ENCODE results near the gene PCTP. TPM values are rescaled to one million over a fixed set of nuclear protein-coding genes. Genes with fewer than 3 reads are reported as not detected.

Gene PCTP
- total and polyA plus RNA-seq, 4 experiments from 2014 or later, result 2.3 to 4.7 (median 3.0) TPM

DNA sequence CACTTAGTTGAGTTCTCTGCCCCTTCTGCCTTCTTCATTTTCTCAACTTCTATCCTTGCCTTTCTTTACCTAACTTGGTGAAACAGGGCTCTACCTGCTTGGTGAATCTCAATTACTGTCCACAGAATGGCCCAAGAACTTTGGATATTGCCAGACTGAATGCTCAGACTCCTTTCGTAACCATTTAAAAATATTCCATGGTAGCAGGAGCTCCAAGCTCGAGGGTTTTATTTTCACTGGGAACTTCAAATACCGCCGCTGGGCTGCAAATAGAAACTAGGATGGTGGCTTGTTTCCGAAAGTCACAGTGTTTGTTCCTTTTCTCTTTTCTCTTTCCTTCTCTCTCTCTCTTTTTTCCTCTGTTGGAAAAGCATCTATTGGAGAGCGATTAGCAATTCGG lies 41.4 kb upstream of the PCTP start:
- Histone ChIP-seq H3K4me3 (ENCODE audit: low read length in 2 of 2) (no peak overlapping the region), H3K9me3 (ENCODE audit: control insufficient read depth in 1 of 2, low read length in 2 of 2) (no peaks in the 10 kb centered on the region), H3K4me1 (ENCODE audit: insufficient read depth, low read length) (no peaks in the 10 kb centered on the region), H3K27me3 (ENCODE audit: insufficient read depth, low read length) (peaks cover 5% of the 10 kb centered on the region), H3K36me3 (ENCODE audit: insufficient read depth, low read length) (no peaks in the 10 kb centered on the region), H3K27ac (ENCODE audit: low read depth, low read length) (no peak overlapping the region)
- CTCF ChIA-PET (ENCODE audit: partially characterized antibody), result interaction anchor here (0.9 kb wide), 1 partner anchor 8 kb away, joined by 3 read pairs; no protein-coding TSS in a partner anchor
- POLR2A ChIA-PET (ENCODE audit: partially characterized antibody), result no interaction called here
- DNase-seq, result no peak
- Mint-ChIP-seq H3K4me1 (no peaks in the 10 kb centered on the region), H3K4me3 (no peak overlapping the region), H3K36me3 (no peaks in the 10 kb centered on the region), H3K27me3 (peaks cover 6 to 15% of the 10 kb centered on the region in 2 donors), H3K9me3 (no peaks in the 10 kb centered on the region), H3K27ac (no peak overlapping the region)
- intact Hi-C loops (cut with micrococcal nuclease), result no loop called here

DNA sequence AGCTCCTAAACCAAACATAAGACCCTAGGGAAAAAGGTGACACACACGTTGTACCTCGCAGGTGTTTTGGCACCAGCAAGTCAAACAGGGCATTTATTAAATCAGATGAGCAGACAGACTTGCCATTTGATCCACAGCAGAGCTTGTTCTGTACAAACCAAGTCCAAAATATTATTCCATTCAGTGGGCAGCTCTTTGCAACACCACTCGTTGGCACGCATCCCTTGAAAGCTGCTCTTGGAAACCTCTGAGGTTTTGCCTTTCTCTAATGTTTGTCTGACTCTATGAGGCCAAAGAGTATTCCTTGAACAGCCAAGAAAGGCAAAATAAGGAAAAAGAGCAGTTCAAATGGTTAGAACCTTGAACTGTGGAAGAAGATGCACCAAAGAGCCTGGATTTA lies 40.9 kb upstream of the PCTP start:
- no peak for DNase-seq
- Histone ChIP-seq H3K9me3 (ENCODE audit: control insufficient read depth in 1 of 2, low read length in 2 of 2) (no peaks in the 10 kb centered on the region), H3K36me3 (ENCODE audit: insufficient read depth, low read length) (no peaks in the 10 kb centered on the region), H3K4me3 (ENCODE audit: low read length in 2 of 2) (no peak overlapping the region), H3K27ac (ENCODE audit: low read depth, low read length) (no peak overlapping the region), H3K4me1 (ENCODE audit: insufficient read depth, low read length) (no peaks in the 10 kb centered on the region), H3K27me3 (ENCODE audit: insufficient read depth, low read length) (peaks cover 5% of the 10 kb centered on the region)
- Mint-ChIP-seq H3K4me1 (no peaks in the 10 kb centered on the region), H3K9me3 (no peaks in the 10 kb centered on the region), H3K27ac (no peak overlapping the region), H3K4me3 (no peak overlapping the region), H3K27me3 (peaks cover 4 to 16% of the 10 kb centered on the region in 2 donors), H3K36me3 (no peaks in the 10 kb centered on the region)
- intact Hi-C loops (cut with micrococcal nuclease), result no loop called here
- POLR2A ChIA-PET (ENCODE audit: partially characterized antibody), result no interaction called here
- CTCF ChIA-PET (ENCODE audit: partially characterized antibody), result interaction anchor here (0.9 kb wide), 1 partner anchor 8 kb away, joined by 3 read pairs; no protein-coding TSS in a partner anchor

DNA sequence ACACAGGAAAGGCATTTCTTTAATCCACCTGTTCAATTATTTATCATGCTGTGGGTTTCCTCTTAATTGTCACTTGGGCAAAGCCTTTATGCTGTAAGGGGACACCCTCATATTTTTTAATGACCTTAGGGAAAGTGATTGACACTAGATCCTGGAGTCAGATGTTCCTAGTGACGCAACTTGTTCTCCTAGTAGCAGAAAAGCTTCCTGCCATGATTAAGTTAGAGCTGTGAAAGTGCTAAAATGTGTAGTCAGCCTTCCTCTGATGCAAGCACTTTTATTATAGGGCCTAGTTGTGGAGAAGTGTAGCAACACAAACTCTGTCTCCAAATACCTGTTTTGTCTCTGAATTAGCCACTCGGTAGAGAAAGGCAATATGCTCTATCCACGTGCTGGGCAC lies 40.4 kb upstream of the PCTP start:
- Mint-ChIP-seq H3K4me1 (no peaks in the 10 kb centered on the region), H3K9me3 (no peaks in the 10 kb centered on the region), H3K27me3 (peaks cover 4 to 16% of the 10 kb centered on the region in 2 donors), H3K36me3 (no peaks in the 10 kb centered on the region), H3K27ac (no peak overlapping the region), H3K4me3 (no peak overlapping the region)
- H3K27ac ChIP-seq (ENCODE audit: low read depth, low read length), result no peak overlapping the region
- DNase-seq, result no peak
- H3K9me3 ChIP-seq (ENCODE audit: control insufficient read depth in 1 of 2, low read length in 2 of 2), result no peaks in the 10 kb centered on the region
- H3K27me3 ChIP-seq (ENCODE audit: insufficient read depth, low read length), result peaks cover 5% of the 10 kb centered on the region
- intact Hi-C loops (cut with micrococcal nuclease), result no loop called here
- ChIA-PET CTCF (ENCODE audit: partially characterized antibody) (no interaction called here), POLR2A (ENCODE audit: partially characterized antibody) (no interaction called here)
- H3K4me1 ChIP-seq (ENCODE audit: insufficient read depth, low read length), result no peaks in the 10 kb centered on the region
- H3K36me3 ChIP-seq (ENCODE audit: insufficient read depth, low read length), result no peaks in the 10 kb centered on the region
- no peak overlapping the region for H3K4me3 ChIP-seq (ENCODE audit: low read length in 2 of 2)

DNA sequence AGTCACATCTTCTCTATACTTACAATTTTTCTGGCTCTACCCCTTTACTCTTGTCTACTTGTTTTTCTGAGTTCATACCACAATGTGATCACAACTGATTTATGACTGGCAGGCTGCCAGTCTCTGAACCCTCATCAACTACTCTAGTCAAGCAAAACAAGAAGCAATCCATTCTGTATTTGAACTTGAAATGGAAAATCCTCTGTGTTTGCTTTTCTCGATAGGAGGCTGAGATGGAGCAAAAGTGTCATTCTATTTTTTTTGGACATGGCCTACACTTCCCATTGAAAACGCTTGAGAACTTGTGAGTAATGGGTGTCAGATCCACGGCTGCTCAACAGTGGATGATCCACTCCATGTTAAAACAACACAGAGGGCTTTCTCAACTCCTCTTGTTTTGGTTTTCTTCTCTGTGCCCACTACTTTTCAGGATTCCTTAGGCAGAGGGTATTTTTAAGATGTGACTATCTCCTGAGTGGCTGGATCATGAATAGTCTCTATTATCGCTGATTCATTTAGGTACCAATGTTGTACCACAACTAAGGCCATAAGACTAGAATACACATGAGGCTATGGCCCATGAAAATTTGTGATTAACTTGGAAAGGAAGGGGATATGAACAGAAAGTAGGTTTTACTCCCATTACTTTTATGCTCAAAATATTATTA lies 39.9 kb upstream of the PCTP start:
- ChIA-PET CTCF (ENCODE audit: partially characterized antibody) (no interaction called here), POLR2A (ENCODE audit: partially characterized antibody) (no interaction called here)
- no peak overlapping the region for H3K4me3 Mint-ChIP-seq
- no peak for DNase-seq
- H3K27me3 Mint-ChIP-seq, result peaks cover 2 to 13% of the 10 kb centered on the region in 2 donors
- no peaks in the 10 kb centered on the region for H3K9me3 ChIP-seq (ENCODE audit: control insufficient read depth in 1 of 2, low read length in 2 of 2)
- H3K4me3 ChIP-seq (ENCODE audit: low read length in 2 of 2), result no peak overlapping the region
- H3K36me3 Mint-ChIP-seq, result no peaks in the 10 kb centered on the region
- no peak overlapping the region for H3K27ac Mint-ChIP-seq
- no peaks in the 10 kb centered on the region for H3K4me1 ChIP-seq (ENCODE audit: insufficient read depth, low read length)
- H3K27ac ChIP-seq (ENCODE audit: low read depth, low read length), result no peak overlapping the region
- no peaks in the 10 kb centered on the region for H3K9me3 Mint-ChIP-seq
- no peaks in the 10 kb centered on the region for H3K4me1 Mint-ChIP-seq
- H3K36me3 ChIP-seq (ENCODE audit: insufficient read depth, low read length), result no peaks in the 10 kb centered on the region
- peaks cover 5% of the 10 kb centered on the region for H3K27me3 ChIP-seq (ENCODE audit: insufficient read depth, low read length)
- intact Hi-C loops (cut with micrococcal nuclease), result no loop called here

DNA sequence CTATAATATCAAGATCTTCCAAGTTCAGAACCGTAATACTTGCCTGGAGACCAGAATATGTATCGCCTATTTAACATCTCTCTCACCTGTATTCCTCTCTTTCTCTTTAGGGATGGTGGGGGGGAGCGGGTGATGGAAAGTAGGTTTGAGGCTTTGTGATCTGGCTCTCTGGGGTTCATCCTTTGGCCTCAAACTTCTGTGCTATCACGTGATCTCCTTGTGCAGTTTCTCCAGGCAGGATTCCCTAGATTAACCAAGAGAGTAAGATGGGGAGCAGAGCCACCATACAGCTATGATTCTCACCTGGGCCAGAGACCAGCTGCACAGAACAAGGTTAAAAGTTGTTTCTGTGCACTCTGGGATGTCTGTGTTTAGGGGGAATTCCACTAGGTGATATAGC lies 33.4 kb upstream of the PCTP start:
- Histone ChIP-seq H3K27me3 (ENCODE audit: insufficient read depth, low read length) (no peaks in the 10 kb centered on the region), H3K36me3 (ENCODE audit: insufficient read depth, low read length) (no peaks in the 10 kb centered on the region), H3K27ac (ENCODE audit: low read depth, low read length) (no peak overlapping the region), H3K9me3 (ENCODE audit: control insufficient read depth in 1 of 2, low read length in 2 of 2) (no peaks in the 10 kb centered on the region), H3K4me1 (ENCODE audit: insufficient read depth, low read length) (no peaks in the 10 kb centered on the region), H3K4me3 (ENCODE audit: low read length in 2 of 2) (no peak overlapping the region)
- intact Hi-C loops (cut with micrococcal nuclease), result loop anchor here (5.0 kb wide), 1 partner anchor 170 kb away; no protein-coding TSS in a partner anchor
- Mint-ChIP-seq H3K4me3 (no peak overlapping the region), H3K4me1 (no peaks in the 10 kb centered on the region), H3K27ac (no peak overlapping the region), H3K9me3 (no peaks in the 10 kb centered on the region), H3K27me3 (peaks cover 16% of the 10 kb centered on the region in 2 donors), H3K36me3 (no peaks in the 10 kb centered on the region)
- CTCF ChIA-PET (ENCODE audit: partially characterized antibody), result interaction anchor here (0.7 to 5.3 kb wide), 22 partner anchors 8 to 370 kb away, joined by 3 to 58 read pairs (median 4); no protein-coding TSS in a partner anchor
- POLR2A ChIA-PET (ENCODE audit: partially characterized antibody), result interaction anchor here (1.2 kb wide), 1 partner anchor 191 kb away, joined by 3 read pairs; no protein-coding TSS in a partner anchor
- no peak for DNase-seq

DNA sequence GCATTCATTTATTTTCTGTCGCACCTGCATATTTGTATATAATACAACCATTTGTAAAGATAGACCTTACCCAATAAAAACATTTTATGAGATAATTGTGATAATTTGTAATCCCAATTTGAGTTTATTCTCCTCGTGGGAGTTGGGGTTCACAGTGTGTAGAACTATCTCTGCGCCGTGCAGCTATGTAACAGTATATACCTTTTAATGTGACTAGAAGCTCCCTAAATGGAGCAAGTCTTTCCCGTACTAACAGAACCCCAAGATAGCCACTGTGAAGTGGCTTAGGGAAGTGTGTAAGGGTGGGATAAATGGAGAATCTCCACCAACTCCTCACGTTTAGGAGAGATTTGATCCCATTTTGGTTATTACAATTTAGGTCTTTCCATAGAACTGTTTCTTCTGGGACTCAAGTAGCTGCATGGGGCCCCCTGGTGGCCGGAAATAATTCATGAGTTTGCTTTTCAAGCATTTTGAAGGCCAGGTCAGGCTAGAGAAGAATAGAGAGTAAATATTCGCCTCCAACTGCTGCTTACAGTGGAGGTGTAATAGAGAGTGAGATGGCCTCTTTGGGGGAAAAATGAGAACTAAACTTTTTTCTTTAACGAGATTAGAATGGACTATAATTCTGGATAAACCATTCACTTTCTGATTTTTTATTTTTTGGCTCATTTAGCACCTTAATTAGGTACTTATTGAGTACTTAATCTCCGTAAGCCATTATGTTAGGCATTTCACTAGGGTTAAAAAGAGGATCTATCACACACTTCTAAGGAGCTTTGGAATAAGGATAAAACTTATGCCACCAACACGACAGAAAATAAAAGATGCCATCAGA lies 32.7 kb upstream of the PCTP start:
- intact Hi-C loops (cut with micrococcal nuclease), result loop anchor here (1.0 to 5.0 kb wide), 3 partner anchors 141 to 192 kb away; no protein-coding TSS in a partner anchor
- POLR2A ChIA-PET (ENCODE audit: partially characterized antibody), result interaction anchor here (1.2 kb wide), 1 partner anchor 191 kb away, joined by 3 read pairs; no protein-coding TSS in a partner anchor
- H3K27ac Mint-ChIP-seq, result no peak overlapping the region

More for the DNA sequence above, 32.7 kb upstream of the PCTP start:
- Histone ChIP-seq H3K4me1 (ENCODE audit: insufficient read depth, low read length) (no peaks in the 10 kb centered on the region), H3K4me3 (ENCODE audit: low read length in 2 of 2) (no peak overlapping the region), H3K27ac (ENCODE audit: low read depth, low read length) (no peak overlapping the region), H3K36me3 (ENCODE audit: insufficient read depth, low read length) (no peaks in the 10 kb centered on the region), H3K27me3 (ENCODE audit: insufficient read depth, low read length) (no peaks in the 10 kb centered on the region), H3K9me3 (ENCODE audit: control insufficient read depth in 1 of 2, low read length in 2 of 2) (no peaks in the 10 kb centered on the region)
- Mint-ChIP-seq H3K36me3 (no peaks in the 10 kb centered on the region), H3K4me1 (no peaks in the 10 kb centered on the region), H3K27me3 (peaks cover 17 to 21% of the 10 kb centered on the region in 2 donors), H3K4me3 (no peak overlapping the region), H3K9me3 (no peaks in the 10 kb centered on the region)
- CTCF ChIA-PET (ENCODE audit: partially characterized antibody), result interaction anchor here (0.7 to 5.3 kb wide), 25 partner anchors 8 to 370 kb away, joined by 3 to 58 read pairs (median 4); no protein-coding TSS in a partner anchor
- DNase-seq, result peak; percentile 38 to 54 (median 39)

All from CD4-positive, alpha-beta memory T cell (primary cell).